Activated naive CD4-positive, alpha-beta T cell treated with anti-CD3 and anti-CD28 coated beads, Interleukin-2, amount 50 U/mL, for 72 hours (primary cell): ENCODE measurements around the gene ZNF766. TPM values are rescaled to one million over a fixed set of nuclear protein-coding genes. Genes with fewer than 3 reads are reported as not detected.
"Not testable (repeated sequence)": the region's sequence is repeated elsewhere in the genome, so short reads cannot be mapped to it uniquely, and the experiment has no call there.

Experiments
- ATAC-seq, 2 donors: fragments of 150-1000 bp; cut with Tn5 transposase; 2 replicates each; pipeline ENCODE4 v1.10.0; 2021; ENCODE audit warnings: mild to moderate bottlenecking in 2 of 2, moderate library complexity in 2 of 2
- DNase-seq, 2 donors: peaks; one replicate each; pipeline ENCODE4 v3.0.0; 2021 to 2022; ENCODE audit warnings: low spot score in 2 of 2
- H3K27ac Mint-ChIP-seq, 2 donors: one replicate each; pipeline ENCODE4 v1.8.0; 2022; ENCODE audit warnings: mild to moderate bottlenecking in 2 of 2, mixed read lengths in 2 of 2
- H3K36me3 Mint-ChIP-seq, 2 donors: one replicate each; pipeline ENCODE4 v1.8.0; 2022; ENCODE audit warnings: mixed read lengths in 2 of 2
- H3K9me3 Mint-ChIP-seq, 2 donors: one replicate each; pipeline ENCODE4 v1.8.0; 2022; ENCODE audit warnings: mixed read lengths in 2 of 2
- total RNA-seq, 2 donors: library from RNA; stranded (reverse); gene quantifications; one replicate each; pipeline ENCODE4 v1.2.3, GENCODE V29; 2022

Gene ZNF766
- total RNA-seq, 2 donors from 2014 or later, result 22.4 to 24.2 TPM

DNA sequence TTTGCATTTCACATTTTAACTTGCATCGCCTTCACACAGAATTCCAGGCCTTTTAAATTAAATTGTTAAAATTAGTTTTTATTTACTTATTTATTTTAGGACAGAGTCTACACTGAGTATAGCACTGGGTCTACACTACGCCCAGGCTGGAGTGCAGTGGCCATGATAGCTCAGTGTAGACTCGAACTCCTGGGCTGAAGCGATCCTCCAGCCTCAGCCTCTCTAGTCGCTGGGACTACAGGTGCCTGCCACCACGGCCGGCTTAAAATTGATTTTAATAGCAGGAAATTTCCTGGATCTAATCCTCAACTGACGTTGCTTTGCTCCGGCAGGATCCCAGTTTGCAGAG, 66.4 kb downstream of the ZNF766 start:
- DNase-seq (no peak), ATAC-seq (peak; percentile 41 to 50)
- Mint-ChIP-seq H3K36me3 (peaks cover 54 to 67% of the 10 kb centered on the region in 2 donors), H3K27ac (peak overlapping the region; percentile 94 to 95), H3K9me3 (peaks cover 35 to 48% of the 10 kb centered on the region in 2 donors)

DNA sequence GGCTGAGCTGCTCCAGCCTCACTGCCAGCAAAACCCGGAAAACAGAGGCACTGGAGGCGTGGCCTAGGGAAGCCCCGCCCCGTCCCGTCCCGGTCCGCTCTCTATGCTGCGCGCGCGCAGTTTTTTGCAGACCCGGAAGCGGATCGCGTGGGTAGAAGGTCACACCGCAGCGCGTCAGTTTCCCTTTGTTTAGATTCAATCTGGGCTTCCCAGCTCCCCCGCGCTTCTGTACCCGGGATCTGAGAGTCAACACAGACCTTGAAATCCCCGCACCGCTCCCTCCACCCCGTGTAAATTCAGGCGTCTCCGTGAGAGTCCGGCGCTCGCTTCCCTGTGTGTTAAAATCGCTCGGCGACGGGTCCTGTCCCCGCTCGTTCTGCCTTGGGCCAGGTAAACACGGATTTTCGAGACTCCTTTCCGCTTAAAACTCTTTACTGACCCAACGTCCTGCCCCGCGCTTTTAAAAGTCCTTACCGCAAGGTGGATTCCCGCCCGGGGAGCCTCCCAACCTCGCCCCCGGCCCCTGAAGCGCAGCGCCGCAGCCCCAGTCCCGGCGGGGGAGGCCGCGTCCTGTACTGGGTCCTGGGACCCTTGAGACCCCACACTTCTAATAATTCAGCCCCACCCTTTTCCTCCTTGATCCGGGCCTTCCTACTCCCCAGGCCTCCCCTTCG, 66.9 kb downstream of the ZNF766 start, which contains the start of gene ZNF610:
TSS of gene ZNF610 (plus strand) at position 127 of the 674 bp plus-strand sequence. CDS start 12,930 bp downstream, outside the sequence.
- ATAC-seq (peak; percentile 96 to 97), DNase-seq (peak; percentile 90 to 95)
- H3K27ac Mint-ChIP-seq, result peak within 1 kb of the TSS; percentile 94 to 95
- H3K9me3 Mint-ChIP-seq, result peaks cover 32 to 48% of the 10 kb centered on the region in 2 donors
- H3K36me3 Mint-ChIP-seq, result peaks cover 52 to 61% of the 10 kb centered on the region in 2 donors

DNA sequence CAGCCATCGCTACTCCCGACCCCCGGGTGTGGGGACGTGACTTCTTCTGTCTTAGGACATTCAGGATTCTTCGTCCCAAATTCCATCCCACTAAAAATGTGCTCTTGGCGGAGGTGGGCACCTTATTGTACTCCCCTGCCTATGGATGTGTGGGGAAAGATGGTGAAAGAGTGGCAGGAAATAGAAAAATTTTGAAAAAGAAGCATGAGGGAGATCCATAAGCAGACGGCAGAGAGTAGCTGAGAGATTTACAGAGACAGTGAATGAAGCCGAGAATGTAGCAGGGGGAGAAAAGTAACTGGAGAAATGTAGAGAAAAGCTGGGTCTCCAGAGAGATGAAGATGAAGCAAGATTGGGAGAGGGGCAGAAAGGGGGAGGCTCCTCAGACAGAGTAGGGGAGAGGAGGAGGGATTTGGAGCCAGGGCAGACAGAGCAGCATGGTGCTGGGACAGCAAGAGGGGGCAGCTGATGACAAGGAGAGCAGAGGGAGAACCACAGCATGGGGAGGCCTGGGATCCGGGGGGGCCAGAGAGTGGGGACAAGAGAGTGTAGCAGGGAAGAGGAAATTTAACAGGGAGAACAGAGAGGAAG, 67.5 kb downstream of the ZNF766 start:
- peaks cover 28 to 43% of the 10 kb centered on the region in 2 donors for H3K9me3 Mint-ChIP-seq
- peaks cover 48 to 57% of the 10 kb centered on the region in 2 donors for H3K36me3 Mint-ChIP-seq
- DNase-seq (no peak), ATAC-seq (no peak)
- H3K27ac Mint-ChIP-seq, result peak overlapping the region; percentile 94 to 95

DNA sequence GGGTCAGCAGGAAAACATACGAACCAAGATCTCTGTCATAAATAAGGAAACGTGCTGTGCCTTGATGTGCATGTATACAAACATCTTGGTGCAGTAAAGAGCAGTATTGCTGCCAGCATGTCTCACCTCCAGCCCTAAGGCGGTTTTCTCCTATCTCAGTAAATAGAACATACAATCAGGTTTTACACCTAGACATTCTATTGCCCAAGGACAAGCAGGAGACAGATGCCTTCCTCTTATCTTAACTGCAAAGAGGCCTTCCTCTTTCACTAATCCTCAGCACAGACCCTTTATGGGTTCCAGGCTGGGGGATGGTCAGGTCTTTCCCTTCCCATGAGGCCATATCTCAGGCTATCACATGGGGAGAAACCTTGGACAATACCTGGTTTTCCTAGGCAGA, 69.6 kb downstream of the ZNF766 start:
- H3K9me3 Mint-ChIP-seq, result peaks cover 14 to 29% of the 10 kb centered on the region in 2 donors
- not testable (repeated sequence) for DNase-seq, ATAC-seq, H3K27ac Mint-ChIP-seq
- peaks cover 29 to 50% of the 10 kb centered on the region in 2 donors for H3K36me3 Mint-ChIP-seq

DNA sequence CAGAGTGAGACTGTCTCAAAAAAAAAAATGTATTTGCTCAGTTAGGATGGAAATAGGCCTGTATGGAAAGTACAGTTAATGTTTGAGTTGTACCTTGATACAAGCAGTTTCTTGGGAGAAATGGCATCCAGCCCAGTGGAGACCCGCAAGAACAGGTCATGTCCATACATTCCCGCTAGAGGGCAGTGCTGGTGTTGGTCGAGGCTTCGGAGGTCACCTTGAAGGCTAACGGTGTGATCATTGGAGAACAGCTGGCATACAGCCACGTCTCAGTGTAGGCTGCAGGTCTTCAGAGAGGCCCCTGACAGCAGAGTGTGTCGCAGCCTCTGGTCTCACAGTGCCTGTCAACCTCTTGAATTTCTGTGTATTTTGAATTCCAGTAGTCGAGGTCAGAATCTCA, 74.2 kb downstream of the ZNF766 start:
- peaks cover 8 to 20% of the 10 kb centered on the region in 2 donors for H3K9me3 Mint-ChIP-seq
- peaks cover 11 to 42% of the 10 kb centered on the region in 2 donors for H3K36me3 Mint-ChIP-seq
- DNase-seq (peak; percentile 40 to 56), ATAC-seq (peak; percentile 40 to 75)
- no peak overlapping the region for H3K27ac Mint-ChIP-seq

DNA sequence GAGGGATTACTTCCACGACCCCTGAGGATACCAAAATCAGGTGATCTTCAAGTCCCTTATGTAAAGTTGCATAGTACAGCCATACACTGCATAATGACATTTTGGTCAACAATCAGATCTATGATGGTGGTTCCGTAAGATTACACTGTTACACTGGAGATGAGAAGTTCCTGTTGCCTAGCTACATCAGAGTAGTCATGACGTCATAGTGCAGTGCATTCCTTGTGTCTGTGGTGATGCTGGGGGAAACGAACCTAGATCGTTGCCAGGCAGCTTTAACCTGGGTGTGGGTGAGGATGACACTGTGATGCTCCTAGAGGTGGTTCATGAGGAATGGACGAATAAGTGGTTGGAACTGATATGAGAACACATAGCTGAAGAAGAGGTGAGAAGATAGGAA, 75.8 kb downstream of the ZNF766 start:
- H3K36me3 Mint-ChIP-seq, result peaks cover 24 to 49% of the 10 kb centered on the region in 2 donors
- DNase-seq (no peak), ATAC-seq (no peak)
- no peak overlapping the region for H3K27ac Mint-ChIP-seq
- peaks cover 16 to 23% of the 10 kb centered on the region in 2 donors for H3K9me3 Mint-ChIP-seq

Other genes starting within 250 kb of the ZNF766 start
- 1 to 10 TPM; 7.6 to 9.0 TPM for gene ZNF614, start 241.2 kb upstream of the ZNF766 start, total RNA-seq
- 10 to 100 TPM; 15.9 to 17.9 TPM for gene ZNF432, start 220.7 kb upstream of the ZNF766 start, total RNA-seq
- 10 to 100 TPM; 23.5 TPM for gene ZNF841, start 173.8 kb upstream of the ZNF766 start, total RNA-seq
- gene ZNF616, start 129.6 kb upstream of the ZNF766 start, total RNA-seq, result 10 to 100 TPM in 1 of 2 donors, 1 to 10 TPM in 1; 9.6 to 10.9 TPM
- 10 to 100 TPM; 11.8 to 11.9 TPM for gene ZNF836, start 98.0 kb upstream of the ZNF766 start, total RNA-seq
- gene PPP2R1A, start 79.5 kb upstream of the ZNF766 start, total RNA-seq, result 100 to 1,000 TPM; 160 to 231 TPM
- gene ZNF480, start 27.6 kb downstream of the ZNF766 start, total RNA-seq, result 1 to 10 TPM; 2.0 to 9.9 TPM
- gene ZNF610, start 66.7 kb downstream of the ZNF766 start, total RNA-seq, result 1 to 10 TPM in 1 of 2 donors, under 1 TPM in 1; 0.58 to 1.1 TPM
- 1 to 10 TPM; 8.5 to 9.6 TPM for gene ZNF880, start 100.3 kb downstream of the ZNF766 start, total RNA-seq
- gene ZNF528, start 128.3 kb downstream of the ZNF766 start, total RNA-seq, result 1 to 10 TPM; 4.8 to 6.7 TPM
- gene ZNF534, start 159.6 kb downstream of the ZNF766 start, total RNA-seq, result not detected
- gene ZNF578, start 184.0 kb downstream of the ZNF766 start, total RNA-seq, result under 1 TPM; 0.47 to 0.57 TPM